ENCODE measurements around the gene CYP26B1. TPM values are rescaled to one million over a fixed set of nuclear protein-coding genes. Genes with fewer than 3 reads are reported as not detected.

Gene CYP26B1
- polyA plus RNA-seq, 1 donor (not counting 4 experiments of a cell fraction or from before 2014, with no cell fraction given) = 1.2 TPM

- no peak overlapping the region for H3K4me2 ChIP-seq (ENCODE audit: control insufficient read depth, extremely low read depth, insufficient read depth, low read depth, low read length)
- no peaks in the 10 kb centered on the region for H3K9me1 ChIP-seq (ENCODE audit: control insufficient read depth, extremely low read depth, insufficient read depth, low read length)
- TF ChIP-seq, protein P1, sequence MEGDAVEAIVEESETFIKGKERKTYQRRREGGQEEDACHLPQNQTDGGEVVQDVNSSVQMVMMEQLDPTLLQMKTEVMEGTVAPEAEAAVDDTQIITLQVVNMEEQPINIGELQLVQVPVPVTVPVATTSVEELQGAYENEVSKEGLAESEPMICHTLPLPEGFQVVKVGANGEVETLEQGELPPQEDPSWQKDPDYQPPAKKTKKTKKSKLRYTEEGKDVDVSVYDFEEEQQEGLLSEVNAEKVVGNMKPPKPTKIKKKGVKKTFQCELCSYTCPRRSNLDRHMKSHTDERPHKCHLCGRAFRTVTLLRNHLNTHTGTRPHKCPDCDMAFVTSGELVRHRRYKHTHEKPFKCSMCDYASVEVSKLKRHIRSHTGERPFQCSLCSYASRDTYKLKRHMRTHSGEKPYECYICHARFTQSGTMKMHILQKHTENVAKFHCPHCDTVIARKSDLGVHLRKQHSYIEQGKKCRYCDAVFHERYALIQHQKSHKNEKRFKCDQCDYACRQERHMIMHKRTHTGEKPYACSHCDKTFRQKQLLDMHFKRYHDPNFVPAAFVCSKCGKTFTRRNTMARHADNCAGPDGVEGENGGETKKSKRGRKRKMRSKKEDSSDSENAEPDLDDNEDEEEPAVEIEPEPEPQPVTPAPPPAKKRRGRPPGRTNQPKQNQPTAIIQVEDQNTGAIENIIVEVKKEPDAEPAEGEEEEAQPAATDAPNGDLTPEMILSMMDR (optimal IDR thresholded peaks at IDR 0.05 in 1 of 3, IDR thresholded peaks at IDR 0.05 in 1 of 3, conservative IDR thresholded peaks at IDR 0.05 in 1 of 3; ENCODE audit: extremely low read depth in 1 of 3, insufficient read depth in 2 of 3, low read length in 3 of 3) = no peak
- TF ChIP-seq EZH2 (IDR thresholded peaks at IDR 0.05; ENCODE audit: low read length) = no peak
- H3K9me3 ChIP-seq (ENCODE audit: control insufficient read depth, low read depth, low read length) = no peaks in the 10 kb centered on the region
- no peak overlapping the region for H3K27ac ChIP-seq (ENCODE audit: control insufficient read depth, insufficient read depth, low read length)
- H2AFZ ChIP-seq (ENCODE audit: control insufficient read depth, low read length) = no peak overlapping the region
- dilution Hi-C loops (cut with MboI; ENCODE audit: extremely low pct_ligation_motif_present, low sequenced_read_pairs) = no loop called here
- DNase-seq (ENCODE audit: low read depth, low spot score) (no peak), FAIRE-seq (no peak)
- no peaks in the 10 kb centered on the region for H4K20me1 ChIP-seq (ENCODE audit: control insufficient read depth, extremely low read depth, insufficient read depth, low read length)
- H3K79me2 ChIP-seq (ENCODE audit: control insufficient read depth, insufficient read depth, low read length) = no peaks in the 10 kb centered on the region
- no peaks in the 10 kb centered on the region for H3K4me1 ChIP-seq (ENCODE audit: control insufficient read depth, extremely low read depth, insufficient read depth, low read length)
- H3K4me3 ChIP-seq (ENCODE audit: control insufficient read depth in 2 of 3, extremely low read depth in 1 of 3, insufficient read depth in 2 of 3, low read depth in 1 of 3, low read length in 3 of 3) = no peak overlapping the region
- no peak overlapping the region for H3K9ac ChIP-seq (ENCODE audit: control insufficient read depth, extremely low read depth, insufficient read depth, low read length)
- peaks cover 13% of the 10 kb centered on the region for H3K27me3 ChIP-seq (ENCODE audit: control insufficient read depth, extremely low read depth, insufficient read depth, low read length)
- H3K36me3 ChIP-seq (ENCODE audit: control insufficient read depth in 2 of 2, extremely low read depth in 1 of 2, insufficient read depth in 2 of 2, low read length in 2 of 2) = no peaks in the 10 kb centered on the region
Observed at GRCh38 chr2:72157871-72158771, 10.5 kb upstream of the CYP26B1 start.

DNA sequence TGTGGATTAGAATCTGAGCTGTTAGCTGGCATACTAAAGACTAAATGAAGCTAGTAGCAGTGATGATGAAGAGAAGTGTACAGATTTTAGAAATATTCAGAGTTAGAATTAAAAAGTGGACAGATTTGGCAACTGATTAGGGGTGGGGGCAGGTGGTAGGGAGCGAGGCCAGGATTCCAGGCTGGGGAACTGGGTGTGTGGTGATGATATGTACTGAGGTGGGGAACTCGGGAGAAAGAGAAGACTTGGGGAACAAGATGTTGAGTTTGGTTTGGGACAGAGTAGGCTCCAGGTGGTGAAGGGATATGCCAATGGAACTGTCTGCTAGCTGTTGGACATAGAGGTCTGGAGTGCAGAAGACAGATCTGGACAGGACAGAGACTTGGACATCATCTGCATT lies 9.2 kb upstream of the CYP26B1 start:
- Histone ChIP-seq H3K36me3 (ENCODE audit: control insufficient read depth in 2 of 2, extremely low read depth in 1 of 2, insufficient read depth in 2 of 2, low read length in 2 of 2) (no peaks in the 10 kb centered on the region), H3K27me3 (ENCODE audit: control insufficient read depth, extremely low read depth, insufficient read depth, low read length) (peaks cover 13% of the 10 kb centered on the region), H3K9ac (ENCODE audit: control insufficient read depth, extremely low read depth, insufficient read depth, low read length) (no peak overlapping the region), H3K4me3 (ENCODE audit: control insufficient read depth in 2 of 3, extremely low read depth in 1 of 3, insufficient read depth in 2 of 3, low read depth in 1 of 3, low read length in 3 of 3) (no peak overlapping the region), H2AFZ (ENCODE audit: control insufficient read depth, low read length) (no peak overlapping the region), H3K4me1 (ENCODE audit: control insufficient read depth, extremely low read depth, insufficient read depth, low read length) (no peaks in the 10 kb centered on the region), H3K27ac (ENCODE audit: control insufficient read depth, insufficient read depth, low read length) (no peak overlapping the region), H3K4me2 (ENCODE audit: control insufficient read depth, extremely low read depth, insufficient read depth, low read depth, low read length) (no peak overlapping the region), H4K20me1 (ENCODE audit: control insufficient read depth, extremely low read depth, insufficient read depth, low read length) (no peaks in the 10 kb centered on the region), H3K9me1 (ENCODE audit: control insufficient read depth, extremely low read depth, insufficient read depth, low read length) (no peaks in the 10 kb centered on the region), H3K9me3 (ENCODE audit: control insufficient read depth, low read depth, low read length) (no peaks in the 10 kb centered on the region), H3K79me2 (ENCODE audit: control insufficient read depth, insufficient read depth, low read length) (no peaks in the 10 kb centered on the region)
- dilution Hi-C loops (cut with MboI; ENCODE audit: extremely low pct_ligation_motif_present, low sequenced_read_pairs) = no loop called here
- DNase-seq (ENCODE audit: low read depth, low spot score) (no peak), FAIRE-seq (no peak)
- TF ChIP-seq, protein P1 (optimal IDR thresholded peaks at IDR 0.05 in 1 of 3, IDR thresholded peaks at IDR 0.05 in 1 of 3, conservative IDR thresholded peaks at IDR 0.05 in 1 of 3; ENCODE audit: extremely low read depth in 1 of 3, insufficient read depth in 2 of 3, low read length in 3 of 3) = no peak
- TF ChIP-seq EZH2 (IDR thresholded peaks at IDR 0.05; ENCODE audit: low read length) = no peak

Data from keratinocyte (primary cell).